ENCODE results near the gene RAB38.

DNA sequence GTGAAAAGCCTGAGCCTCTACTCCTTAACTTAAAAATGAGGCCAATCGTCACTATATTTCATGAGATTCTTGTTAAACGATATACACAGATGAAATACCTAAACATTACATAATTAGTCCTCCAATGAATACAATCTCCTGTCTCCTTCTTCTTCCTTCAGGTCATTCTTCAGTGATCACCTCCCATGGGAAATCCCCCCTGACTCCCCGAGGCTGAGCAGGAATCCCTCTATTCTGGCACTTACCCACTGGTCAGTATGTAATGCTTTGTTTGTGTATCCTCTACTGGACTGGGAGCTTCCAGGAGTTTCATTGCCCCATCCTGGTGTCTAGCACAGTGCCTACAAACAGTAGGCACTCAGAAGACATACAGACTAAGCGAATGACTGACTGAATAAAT, 52.3 kb downstream of the RAB38 start:
- TF ChIP-seq GATA2 (IDR thresholded peaks at IDR 0.05; ENCODE audit: low read depth, low read length) (no peak), GATA3 (IDR thresholded peaks at IDR 0.05; ENCODE audit: low read depth, low read length) (no peak)
